Panc1 (cell line): ENCODE data around the gene LTN1. TPM values are rescaled to one million over a fixed set of nuclear protein-coding genes. Genes with fewer than 3 reads are reported as not detected.
"Not testable (repeated sequence)": the region's sequence is repeated elsewhere in the genome, so short reads cannot be mapped to it uniquely, and the experiment has no call there.

Experiments used
- ATAC-seq: fragments of 200-7000 bp; cut with Tn5 transposase; 2 replicates; pipeline ENCODE4 v1.9.1; 2020; ENCODE audit warnings: mild to moderate bottlenecking, moderate library complexity
- BruUV-seq: library from RNA; stranded (reverse); fragments of 400-500 nt; replicated peaks from 2 replicates; lab custom pipeline; 2021; lab: Mats Ljungman, UMichigan
- CTCF ChIA-PET: fragments of 300-600 bp; sonication (Branson Sonifier 250); formaldehyde crosslinking; loops from one replicate; lab custom pipeline; 2022; ENCODE audit warnings: antibody characterized with exemption; lab: Charles Lee
- POLR2A ChIA-PET: fragments of 300-600 bp; sonication (Branson Sonifier 250); formaldehyde crosslinking; loops from one replicate; lab custom pipeline; 2022; ENCODE audit warnings: antibody characterized with exemption; lab: Charles Lee
- DNase-seq: peaks from one replicate; pipeline ENCODE4 v3.0.0-alpha.2; 2010; ENCODE audit warnings: low read depth, low spot score
- H3K27ac ChIP-seq: 2 replicates; pipeline ENCODE4 v1.5.1; 2011; ENCODE audit warnings: mild to moderate bottlenecking, low read length, inconsistent platforms
- H3K27me3 ChIP-seq: fragments of 200-500 bp; sonication (Bioruptor generic); 2 replicates; pipeline ENCODE4 v1.6.0; 2014; ENCODE audit warnings: low read length, inconsistent platforms; ENCODE audit not compliant: control insufficient read depth, insufficient read depth
- H3K36me3 ChIP-seq: fragments of 200-500 bp; sonication (Bioruptor generic); 2 replicates; pipeline ENCODE4 v1.5.1; 2014; ENCODE audit warnings: inconsistent platforms, mild to moderate bottlenecking, low read length, moderate library complexity; ENCODE audit not compliant: control insufficient read depth, insufficient read depth
- H3K4me1 ChIP-seq: 2 replicates; pipeline ENCODE4 v1.5.1; 2011; ENCODE audit warnings: inconsistent platforms, mild to moderate bottlenecking, low read length, moderate library complexity; ENCODE audit not compliant: control insufficient read depth, insufficient read depth
- H3K4me3 ChIP-seq, 2 experiments: 2 replicates each; pipeline ENCODE4 v1.5.1; 2011 to 2012; ENCODE audit warnings: low read depth in 2 of 2, low read length in 2 of 2, mild to moderate bottlenecking in 2 of 2, inconsistent platforms in 1 of 2, moderate library complexity in 1 of 2
- H3K9me3 ChIP-seq: fragments of 200-500 bp; sonication (Bioruptor generic); 2 replicates; pipeline ENCODE4 v1.5.1; 2014; ENCODE audit warnings: low read depth, mild to moderate bottlenecking, inconsistent platforms, low read length, moderate library complexity; ENCODE audit not compliant: control insufficient read depth, insufficient read depth
- POLR2AphosphoS5 ChIP-seq: IDR thresholded peaks from 2 replicates; pipeline ENCODE4 v1.6.1; 2012; ENCODE audit warnings: mild to moderate bottlenecking, low read depth, low read length, moderate library complexity
- SIN3A ChIP-seq: IDR thresholded peaks from 2 replicates; pipeline ENCODE4 v1.6.1; 2012; ENCODE audit warnings: low read depth, mild to moderate bottlenecking, low read length, moderate library complexity, borderline replicate concordance; ENCODE audit not compliant: insufficient read depth
- TCF7L2 ChIP-seq: IDR thresholded peaks from 2 replicates; pipeline ENCODE4 v1.6.1; 2011; ENCODE audit warnings: mild to moderate bottlenecking, low read depth, low read length, inconsistent platforms
- in situ Hi-C: cut with HindIII; loops from 2 replicates; pipeline ENCODE4 v1.10.0; 2016; ENCODE audit warnings: low sequenced_read_pairs, low pct_unique_long_range_greater_than_20kb
- intact Hi-C: fragments of 100-400 bp; cut with micrococcal nuclease; formaldehyde crosslinking; loops from one replicate; pipeline ENCODE4 v1.10.0; 2022; ENCODE audit not compliant: unreplicated experiment
- total RNA-seq: library from RNA; stranded (reverse); gene quantifications from one replicate; pipeline ENCODE4 v1.2.1, GENCODE V29; 2021; ENCODE audit not compliant: unreplicated experiment
- TF ChIP-seq, protein P1 (sequence below): fragments of 450-650 bp; IDR thresholded peaks from 2 replicates; pipeline ENCODE4 v1.5.1; 2017; ENCODE audit warnings: mild to moderate bottlenecking
- TF ChIP-seq, protein P2 (sequence below), 2 experiments: IDR thresholded peaks; 2 replicates each; pipeline ENCODE4 v1.6.1; 2011 to 2012; ENCODE audit warnings: low read depth in 2 of 2, control low read depth in 1 of 2, low read length in 1 of 2, mild to moderate bottlenecking in 1 of 2, moderate library complexity in 1 of 2; ENCODE audit not compliant: insufficient read depth in 1 of 2

Gene LTN1
- total RNA-seq, 1 experiment from 2014 or later, result 19.7 TPM

DNA sequence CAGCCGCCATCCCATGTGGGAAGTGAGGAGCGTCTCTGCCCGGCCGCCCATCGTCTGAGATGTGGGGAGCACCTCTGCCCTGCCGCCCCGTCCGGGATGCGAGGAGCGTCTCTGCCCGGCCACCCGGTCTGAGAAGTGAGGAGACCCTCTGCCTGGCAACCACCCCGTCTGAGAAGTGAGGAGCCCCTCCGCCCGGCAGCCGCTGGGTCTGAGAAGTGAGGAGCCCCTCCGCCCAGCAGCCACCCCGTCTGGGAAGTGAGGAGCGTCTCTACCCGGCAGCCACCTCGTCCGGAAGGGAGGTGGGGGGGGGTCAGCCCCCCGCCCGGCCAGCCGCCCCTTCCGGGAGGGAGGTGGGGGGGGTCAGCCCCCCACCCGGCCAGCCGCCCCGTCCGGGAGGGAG is 18.6 kb upstream of the LTN1 start:
- DNase-seq, H3K27me3 ChIP-seq, BruUV-seq: not testable (repeated sequence)

DNA sequence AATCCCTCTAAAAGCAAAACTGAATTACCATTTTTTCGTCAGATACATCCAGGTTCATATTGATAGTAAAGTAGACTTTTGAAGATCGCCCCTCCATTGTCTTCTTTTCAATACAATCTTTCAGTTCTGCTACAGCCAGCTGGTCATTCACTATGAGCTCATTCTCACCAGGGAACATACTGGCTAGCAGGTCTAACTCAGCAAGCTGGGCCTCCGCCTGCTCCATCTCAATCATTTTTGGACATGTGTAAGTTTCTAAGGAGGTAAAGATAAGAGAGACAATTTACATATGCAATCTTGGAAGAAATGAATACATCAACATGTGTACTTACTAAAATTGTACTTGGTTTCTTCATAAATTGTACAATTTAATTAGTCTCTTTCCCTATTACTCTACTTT is 15.7 kb upstream of the LTN1 start:
- Histone ChIP-seq H3K36me3 (no peaks in the 10 kb centered on the region), H3K4me1 (no peaks in the 10 kb centered on the region), H3K27ac (no peak overlapping the region), H3K27me3 (no peaks in the 10 kb centered on the region), H3K4me3 (no peak overlapping the region), H3K9me3 (no peaks in the 10 kb centered on the region)
- POLR2A ChIA-PET, result interaction anchor here (1.3 kb wide), 1 partner anchor 10 kb away, joined by 5 read pairs; the partner anchor contains the start of gene RWDD2B
- BruUV-seq, result no TSS peak
- intact Hi-C loops (no loop called here), in situ Hi-C loops (no loop called here)
- CTCF ChIA-PET, result no interaction called here
- no peak for ATAC-seq
- TF ChIP-seq TCF7L2 (no peak), POLR2AphosphoS5 (no peak), SIN3A (no peak)
- TF ChIP-seq, protein P1, sequence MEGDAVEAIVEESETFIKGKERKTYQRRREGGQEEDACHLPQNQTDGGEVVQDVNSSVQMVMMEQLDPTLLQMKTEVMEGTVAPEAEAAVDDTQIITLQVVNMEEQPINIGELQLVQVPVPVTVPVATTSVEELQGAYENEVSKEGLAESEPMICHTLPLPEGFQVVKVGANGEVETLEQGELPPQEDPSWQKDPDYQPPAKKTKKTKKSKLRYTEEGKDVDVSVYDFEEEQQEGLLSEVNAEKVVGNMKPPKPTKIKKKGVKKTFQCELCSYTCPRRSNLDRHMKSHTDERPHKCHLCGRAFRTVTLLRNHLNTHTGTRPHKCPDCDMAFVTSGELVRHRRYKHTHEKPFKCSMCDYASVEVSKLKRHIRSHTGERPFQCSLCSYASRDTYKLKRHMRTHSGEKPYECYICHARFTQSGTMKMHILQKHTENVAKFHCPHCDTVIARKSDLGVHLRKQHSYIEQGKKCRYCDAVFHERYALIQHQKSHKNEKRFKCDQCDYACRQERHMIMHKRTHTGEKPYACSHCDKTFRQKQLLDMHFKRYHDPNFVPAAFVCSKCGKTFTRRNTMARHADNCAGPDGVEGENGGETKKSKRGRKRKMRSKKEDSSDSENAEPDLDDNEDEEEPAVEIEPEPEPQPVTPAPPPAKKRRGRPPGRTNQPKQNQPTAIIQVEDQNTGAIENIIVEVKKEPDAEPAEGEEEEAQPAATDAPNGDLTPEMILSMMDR, result no peak
- TF ChIP-seq, protein P2, sequence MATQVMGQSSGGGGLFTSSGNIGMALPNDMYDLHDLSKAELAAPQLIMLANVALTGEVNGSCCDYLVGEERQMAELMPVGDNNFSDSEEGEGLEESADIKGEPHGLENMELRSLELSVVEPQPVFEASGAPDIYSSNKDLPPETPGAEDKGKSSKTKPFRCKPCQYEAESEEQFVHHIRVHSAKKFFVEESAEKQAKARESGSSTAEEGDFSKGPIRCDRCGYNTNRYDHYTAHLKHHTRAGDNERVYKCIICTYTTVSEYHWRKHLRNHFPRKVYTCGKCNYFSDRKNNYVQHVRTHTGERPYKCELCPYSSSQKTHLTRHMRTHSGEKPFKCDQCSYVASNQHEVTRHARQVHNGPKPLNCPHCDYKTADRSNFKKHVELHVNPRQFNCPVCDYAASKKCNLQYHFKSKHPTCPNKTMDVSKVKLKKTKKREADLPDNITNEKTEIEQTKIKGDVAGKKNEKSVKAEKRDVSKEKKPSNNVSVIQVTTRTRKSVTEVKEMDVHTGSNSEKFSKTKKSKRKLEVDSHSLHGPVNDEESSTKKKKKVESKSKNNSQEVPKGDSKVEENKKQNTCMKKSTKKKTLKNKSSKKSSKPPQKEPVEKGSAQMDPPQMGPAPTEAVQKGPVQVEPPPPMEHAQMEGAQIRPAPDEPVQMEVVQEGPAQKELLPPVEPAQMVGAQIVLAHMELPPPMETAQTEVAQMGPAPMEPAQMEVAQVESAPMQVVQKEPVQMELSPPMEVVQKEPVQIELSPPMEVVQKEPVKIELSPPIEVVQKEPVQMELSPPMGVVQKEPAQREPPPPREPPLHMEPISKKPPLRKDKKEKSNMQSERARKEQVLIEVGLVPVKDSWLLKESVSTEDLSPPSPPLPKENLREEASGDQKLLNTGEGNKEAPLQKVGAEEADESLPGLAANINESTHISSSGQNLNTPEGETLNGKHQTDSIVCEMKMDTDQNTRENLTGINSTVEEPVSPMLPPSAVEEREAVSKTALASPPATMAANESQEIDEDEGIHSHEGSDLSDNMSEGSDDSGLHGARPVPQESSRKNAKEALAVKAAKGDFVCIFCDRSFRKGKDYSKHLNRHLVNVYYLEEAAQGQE (IDR thresholded peaks at IDR 0.05; ENCODE audit: insufficient read depth in 1 of 2, low read depth in 2 of 2, low read length in 1 of 2), result no peak
- DNase-seq, result no peak

More for the DNA sequence above, 18.6 kb upstream of the LTN1 start:
- H3K36me3 ChIP-seq, H3K27ac ChIP-seq, intact Hi-C loops, CTCF ChIA-PET, in situ Hi-C loops, H3K4me1 ChIP-seq, H3K4me3 ChIP-seq, ATAC-seq, POLR2A ChIA-PET, H3K9me3 ChIP-seq: not testable (repeated sequence)

- POLR2A ChIA-PET, result interaction anchor here (1.3 kb wide), 1 partner anchor 11 kb away, joined by 5 read pairs; the partner anchor contains the start of gene RWDD2B
- no peak overlapping the region for H3K4me3 ChIP-seq
- CTCF ChIA-PET, result no interaction called here
- H3K27me3 ChIP-seq, result no peaks in the 10 kb centered on the region
- DNase-seq (no peak), ATAC-seq (no peak)
- no peak overlapping the region for H3K27ac ChIP-seq
- no peaks in the 10 kb centered on the region for H3K36me3 ChIP-seq
- in situ Hi-C loops, result no loop called here
- no TSS peak for BruUV-seq
- no peaks in the 10 kb centered on the region for H3K4me1 ChIP-seq
- no peak for TF ChIP-seq SIN3A
- no peak for TF ChIP-seq POLR2AphosphoS5
- TF ChIP-seq TCF7L2, result no peak
- TF ChIP-seq, protein P2 (IDR thresholded peaks at IDR 0.05; ENCODE audit: insufficient read depth in 1 of 2, low read depth in 2 of 2, low read length in 1 of 2), result no peak
- TF ChIP-seq, protein P1, result no peak
- no peaks in the 10 kb centered on the region for H3K9me3 ChIP-seq
- intact Hi-C loops, result no loop called here
These were observed 15.1 kb upstream of the LTN1 start for GRCh38 chr21:29007810-29008209.
